Vagina (tissue), 2 donors: ENCODE results near the gene S100Z. TPM values are rescaled to one million over a fixed set of nuclear protein-coding genes. Genes with fewer than 3 reads are reported as not detected.

ENCODE experiments used
- DNase-seq, 2 donors: peaks; one replicate each; pipeline ENCODE4 v3.0.0-alpha.2; 2017; ENCODE audit errors: extremely low spot score in 2 of 2
- H3K27ac ChIP-seq: fragments of 200-600 bp; sonication (generic); one replicate; pipeline ENCODE4 v1.5.1; 2019
- H3K27me3 ChIP-seq: fragments of 200-600 bp; sonication (generic); one replicate; pipeline ENCODE4 v1.5.1; 2019
- H3K36me3 ChIP-seq, 2 donors: fragments of 200-600 bp; sonication (generic); one replicate each; pipeline ENCODE4 v1.5.1; 2017 to 2019
- H3K4me1 ChIP-seq: fragments of 200-600 bp; sonication (generic); one replicate; pipeline ENCODE4 v1.5.1; 2019
- H3K4me3 ChIP-seq, 2 donors: fragments of 200-600 bp; sonication (generic); 1 replicate in 1 of 2; 2 replicates in 1 of 2; pipeline ENCODE4 v1.5.1; 2016 to 2019
- H3K9me3 ChIP-seq: fragments of 200-600 bp; sonication (generic); one replicate; pipeline ENCODE4 v1.5.1; 2019
- POLR2A ChIP-seq, 2 donors: fragments of 450-650 bp; IDR thresholded peaks; one replicate each; pipeline ENCODE4 v1.6.1; 2017; ENCODE audit warnings: antibody characterized with exemption in 2 of 2, mild to moderate bottlenecking in 2 of 2, moderate library complexity in 2 of 2
- POLR2AphosphoS5 ChIP-seq, 2 donors: sonication (generic); formaldehyde crosslinking; IDR thresholded peaks; one replicate each; pipeline ENCODE4 v1.9.0; 2017; ENCODE audit warnings: antibody characterized with exemption in 2 of 2, mild to moderate bottlenecking in 2 of 2, low read depth in 1 of 2; ENCODE audit not compliant: insufficient read depth in 1 of 2
- intact Hi-C: fragments of 100-400 bp; cut with DNase I; formaldehyde crosslinking; loops from one replicate; pipeline ENCODE4 v1.15.1; 2023
- total RNA-seq: library from RNA; depleted of rRNA; stranded (reverse); fragments of >200 nt; gene quantifications from one replicate; pipeline ENCODE4 v1.2.3, GENCODE V29; 2016
- TF ChIP-seq, protein P1 (sequence below), 3 experiments: fragments of 450-650 bp in 2 of 3; fragments of 200-600 bp in 1 of 3; sonication (generic) in 1 of 3; IDR thresholded peaks; one replicate each; pipeline ENCODE4 v1.5.1; 2017 to 2019; ENCODE audit warnings: antibody characterized with exemption in 3 of 3, mild to moderate bottlenecking in 2 of 3, moderate library complexity in 2 of 3

The S100Z gene
- total RNA-seq, 1 donor from 2014 or later: not detected

DNA sequence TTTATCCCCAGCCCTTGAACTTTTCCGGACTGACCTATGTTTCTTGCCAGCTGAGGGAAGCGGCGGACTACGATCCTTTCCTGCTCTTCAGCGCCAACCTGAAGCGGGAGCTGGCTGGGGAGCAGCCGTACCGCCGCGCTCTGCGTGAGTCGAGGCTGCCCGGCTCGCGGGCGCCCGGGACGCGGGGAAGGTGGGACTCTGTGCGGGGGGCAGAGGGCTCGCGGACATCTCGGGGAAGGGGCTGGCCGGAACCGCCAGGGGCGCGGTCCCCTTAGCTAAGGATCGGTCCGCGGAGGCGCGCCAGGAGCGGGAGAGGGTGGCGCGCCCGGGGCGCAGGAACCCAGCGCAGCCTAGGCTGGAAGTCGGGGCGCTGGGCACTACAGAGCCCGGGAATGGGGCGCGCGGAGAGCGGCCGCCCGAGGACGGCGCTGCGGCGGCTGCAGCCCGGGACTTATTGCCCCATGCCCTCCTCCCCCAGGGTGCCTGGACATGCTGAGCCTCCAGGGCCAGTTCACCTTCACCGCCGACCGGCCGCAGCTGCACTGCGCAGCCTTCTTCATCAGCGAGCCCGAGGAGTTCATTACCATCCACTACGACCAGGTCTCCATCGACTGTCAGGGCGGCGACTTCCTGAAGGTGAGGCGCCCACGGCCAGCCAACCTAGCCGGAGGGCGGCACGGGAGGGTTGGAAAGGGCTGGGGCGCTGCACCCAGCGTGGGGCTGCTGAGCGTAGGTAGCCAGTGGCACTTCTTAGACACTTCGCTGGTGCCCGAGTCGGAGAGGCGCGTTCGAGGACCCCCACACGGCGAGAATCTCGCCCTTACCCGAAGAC lies 104.0 kb downstream of the S100Z start:
- intact Hi-C loops: no loop called here
- peaks cover 7% of the 10 kb centered on the region for H3K27me3 ChIP-seq
- H3K4me3 ChIP-seq: peak overlapping the region; percentile 28 to 35
- peaks cover 9% of the 10 kb centered on the region for H3K4me1 ChIP-seq
- TF ChIP-seq, protein P1, sequence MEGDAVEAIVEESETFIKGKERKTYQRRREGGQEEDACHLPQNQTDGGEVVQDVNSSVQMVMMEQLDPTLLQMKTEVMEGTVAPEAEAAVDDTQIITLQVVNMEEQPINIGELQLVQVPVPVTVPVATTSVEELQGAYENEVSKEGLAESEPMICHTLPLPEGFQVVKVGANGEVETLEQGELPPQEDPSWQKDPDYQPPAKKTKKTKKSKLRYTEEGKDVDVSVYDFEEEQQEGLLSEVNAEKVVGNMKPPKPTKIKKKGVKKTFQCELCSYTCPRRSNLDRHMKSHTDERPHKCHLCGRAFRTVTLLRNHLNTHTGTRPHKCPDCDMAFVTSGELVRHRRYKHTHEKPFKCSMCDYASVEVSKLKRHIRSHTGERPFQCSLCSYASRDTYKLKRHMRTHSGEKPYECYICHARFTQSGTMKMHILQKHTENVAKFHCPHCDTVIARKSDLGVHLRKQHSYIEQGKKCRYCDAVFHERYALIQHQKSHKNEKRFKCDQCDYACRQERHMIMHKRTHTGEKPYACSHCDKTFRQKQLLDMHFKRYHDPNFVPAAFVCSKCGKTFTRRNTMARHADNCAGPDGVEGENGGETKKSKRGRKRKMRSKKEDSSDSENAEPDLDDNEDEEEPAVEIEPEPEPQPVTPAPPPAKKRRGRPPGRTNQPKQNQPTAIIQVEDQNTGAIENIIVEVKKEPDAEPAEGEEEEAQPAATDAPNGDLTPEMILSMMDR (IDR thresholded peaks at IDR 0.05): no peak
- TF ChIP-seq POLR2AphosphoS5 (IDR thresholded peaks at IDR 0.05; ENCODE audit: insufficient read depth in 1 of 2, low read depth in 1 of 2) (no peak), POLR2A (IDR thresholded peaks at IDR 0.05) (no peak)
- no peak for DNase-seq
- no peaks in the 10 kb centered on the region for H3K36me3 ChIP-seq
- H3K9me3 ChIP-seq: no peaks in the 10 kb centered on the region
- peak overlapping the region; percentile 5 for H3K27ac ChIP-seq

DNA sequence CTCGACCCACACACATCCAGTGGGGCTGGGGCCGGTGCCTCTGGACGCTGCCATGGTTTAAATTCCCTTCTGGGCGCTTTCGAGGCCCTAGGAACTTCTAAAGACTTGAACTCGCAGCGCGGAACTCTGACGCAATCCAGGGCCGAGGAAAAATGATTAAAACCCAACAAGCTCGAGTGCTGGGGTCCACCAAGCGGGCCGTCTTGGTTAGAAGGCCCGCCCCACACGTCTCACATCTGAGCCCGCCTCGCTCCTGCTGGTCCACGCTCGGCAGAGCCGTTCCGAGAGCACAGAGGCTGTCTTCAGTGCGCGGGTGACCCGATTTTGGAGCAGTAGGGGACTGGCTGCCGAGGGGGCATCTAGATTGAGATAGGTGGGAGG lies 104.6 kb downstream of the S100Z start:
- Histone ChIP-seq H3K4me3 (peak overlapping the region; percentile 28 to 35), H3K27ac (no peak overlapping the region), H3K36me3 (no peaks in the 10 kb centered on the region), H3K4me1 (peaks cover 9% of the 10 kb centered on the region), H3K27me3 (peaks cover 7% of the 10 kb centered on the region), H3K9me3 (no peaks in the 10 kb centered on the region)
- TF ChIP-seq, protein P1 (IDR thresholded peaks at IDR 0.05): no peak
- TF ChIP-seq POLR2AphosphoS5 (IDR thresholded peaks at IDR 0.05; ENCODE audit: insufficient read depth in 1 of 2, low read depth in 1 of 2): no peak
- TF ChIP-seq POLR2A (IDR thresholded peaks at IDR 0.05): no peak
- no peak for DNase-seq
- intact Hi-C loops: no loop called here

DNA sequence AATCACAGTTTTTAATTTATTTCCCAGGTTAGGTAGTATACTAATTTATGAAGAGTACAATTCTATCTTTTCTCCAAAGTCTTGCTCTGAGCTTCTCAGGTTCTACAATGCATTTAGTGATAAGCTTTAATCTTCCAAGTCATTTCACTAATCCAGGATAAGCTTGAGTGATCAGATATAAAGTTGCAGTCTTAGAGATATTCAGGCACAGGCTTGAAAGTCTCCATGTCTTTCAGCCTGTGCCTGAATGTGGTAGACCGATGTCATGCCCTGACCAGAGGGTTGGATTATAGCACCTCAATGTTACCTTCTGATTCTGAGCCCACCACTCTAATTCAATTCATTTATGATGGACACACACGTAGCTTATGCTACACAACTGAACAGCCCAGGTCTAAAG lies 106.2 kb downstream of the S100Z start:
- H3K36me3 ChIP-seq: no peaks in the 10 kb centered on the region
- intact Hi-C loops: no loop called here
- H3K9me3 ChIP-seq: no peaks in the 10 kb centered on the region
- TF ChIP-seq, protein P1 (IDR thresholded peaks at IDR 0.05): no peak
- TF ChIP-seq POLR2A (IDR thresholded peaks at IDR 0.05): no peak
- TF ChIP-seq POLR2AphosphoS5 (IDR thresholded peaks at IDR 0.05; ENCODE audit: insufficient read depth in 1 of 2, low read depth in 1 of 2): no peak
- peaks cover 9% of the 10 kb centered on the region for H3K4me1 ChIP-seq
- no peak overlapping the region for H3K27ac ChIP-seq
- H3K27me3 ChIP-seq: peaks cover 7% of the 10 kb centered on the region
- no peak for DNase-seq
- no peak overlapping the region for H3K4me3 ChIP-seq

DNA sequence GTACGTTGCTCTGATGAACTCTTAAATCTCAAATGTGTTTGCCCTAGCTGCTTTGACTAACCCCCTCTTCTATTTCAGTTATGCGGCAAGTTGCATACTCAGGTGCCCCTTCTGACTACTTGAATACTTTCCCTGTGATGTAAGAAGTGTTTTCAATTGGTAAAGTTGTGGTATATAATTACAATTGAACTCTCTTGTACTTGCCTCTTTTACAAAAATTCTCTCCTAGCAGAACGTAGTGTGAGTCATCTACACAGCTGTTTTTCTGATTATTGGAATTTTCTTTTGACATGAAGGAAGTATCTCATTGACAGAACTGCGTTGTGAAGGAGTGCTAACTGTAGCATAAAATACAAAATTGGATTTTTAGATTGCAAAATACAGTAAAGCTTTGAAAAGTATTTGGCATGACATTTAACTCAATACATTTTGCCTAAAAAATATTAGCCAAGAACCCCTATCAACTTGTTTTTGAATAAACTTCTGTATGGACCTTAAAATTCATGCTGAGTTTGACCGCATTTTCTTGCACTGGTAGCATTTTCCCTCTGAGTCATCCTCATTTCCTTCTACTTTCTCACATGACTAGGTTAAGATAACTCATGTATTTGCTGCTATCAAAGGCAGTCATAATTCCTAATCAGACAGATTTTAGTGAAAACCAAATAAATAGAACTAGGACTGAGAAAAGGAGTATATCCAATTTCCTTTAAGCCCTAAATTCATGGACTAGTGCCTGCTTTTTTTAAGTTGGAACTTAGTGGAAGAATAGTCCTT lies 109.4 kb downstream of the S100Z start:
- H3K27me3 ChIP-seq: no peaks in the 10 kb centered on the region
- H3K4me1 ChIP-seq: no peaks in the 10 kb centered on the region
- no peak overlapping the region for H3K27ac ChIP-seq
- no peaks in the 10 kb centered on the region for H3K9me3 ChIP-seq
- DNase-seq: no peak
- H3K36me3 ChIP-seq: no peaks in the 10 kb centered on the region
- TF ChIP-seq POLR2A (IDR thresholded peaks at IDR 0.05) (no peak), POLR2AphosphoS5 (IDR thresholded peaks at IDR 0.05; ENCODE audit: insufficient read depth in 1 of 2, low read depth in 1 of 2) (no peak)
- TF ChIP-seq, protein P1 (IDR thresholded peaks at IDR 0.05): no peak
- intact Hi-C loops: no loop called here
- no peak overlapping the region for H3K4me3 ChIP-seq
